ENCODE measurements around the gene TAF8. TPM values are rescaled to one million over a fixed set of nuclear protein-coding genes. Genes with fewer than 3 reads are reported as not detected.

Gene TAF8
- total and polyA plus RNA-seq, 8 donors: 3.8 to 24.6 (median 12.6) TPM

DNA sequence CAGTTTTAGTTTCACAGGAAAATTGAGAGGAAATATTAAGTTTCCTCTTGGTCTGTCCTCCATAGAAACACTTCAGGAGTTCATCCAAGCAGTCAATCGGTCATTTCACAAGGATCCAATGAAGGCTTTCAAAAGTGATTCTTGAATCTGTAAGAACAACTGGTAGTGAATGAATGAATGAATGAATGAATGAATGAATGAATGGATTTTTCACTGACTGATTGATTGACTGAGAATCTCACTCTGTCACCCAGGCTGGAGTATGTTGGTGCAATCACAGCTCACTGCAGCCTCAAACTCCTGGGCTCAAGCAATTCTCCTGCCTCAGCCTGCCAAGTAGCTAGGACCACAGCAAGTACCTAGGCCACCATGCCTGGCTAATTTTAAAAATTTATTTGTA is 39.4 kb upstream of the TAF8 start:
- H3K4me3 ChIP-seq: no peak overlapping the region
- TF ChIP-seq, protein P1, sequence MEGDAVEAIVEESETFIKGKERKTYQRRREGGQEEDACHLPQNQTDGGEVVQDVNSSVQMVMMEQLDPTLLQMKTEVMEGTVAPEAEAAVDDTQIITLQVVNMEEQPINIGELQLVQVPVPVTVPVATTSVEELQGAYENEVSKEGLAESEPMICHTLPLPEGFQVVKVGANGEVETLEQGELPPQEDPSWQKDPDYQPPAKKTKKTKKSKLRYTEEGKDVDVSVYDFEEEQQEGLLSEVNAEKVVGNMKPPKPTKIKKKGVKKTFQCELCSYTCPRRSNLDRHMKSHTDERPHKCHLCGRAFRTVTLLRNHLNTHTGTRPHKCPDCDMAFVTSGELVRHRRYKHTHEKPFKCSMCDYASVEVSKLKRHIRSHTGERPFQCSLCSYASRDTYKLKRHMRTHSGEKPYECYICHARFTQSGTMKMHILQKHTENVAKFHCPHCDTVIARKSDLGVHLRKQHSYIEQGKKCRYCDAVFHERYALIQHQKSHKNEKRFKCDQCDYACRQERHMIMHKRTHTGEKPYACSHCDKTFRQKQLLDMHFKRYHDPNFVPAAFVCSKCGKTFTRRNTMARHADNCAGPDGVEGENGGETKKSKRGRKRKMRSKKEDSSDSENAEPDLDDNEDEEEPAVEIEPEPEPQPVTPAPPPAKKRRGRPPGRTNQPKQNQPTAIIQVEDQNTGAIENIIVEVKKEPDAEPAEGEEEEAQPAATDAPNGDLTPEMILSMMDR (IDR thresholded peaks at IDR 0.05): no peak
- TF ChIP-seq EP300 (IDR thresholded peaks at IDR 0.05) (no peak), POLR2AphosphoS5 (IDR thresholded peaks at IDR 0.05) (no peak), POLR2A (IDR thresholded peaks at IDR 0.05) (no peak)
- H3K27me3 ChIP-seq: no peaks in the 10 kb centered on the region
- DNase-seq: no peak
- H3K4me1 ChIP-seq: peaks cover 6 to 37% (median 23%) of the 10 kb centered on the region in 4 donors
- intact Hi-C loops (cut with DNase I; ENCODE audit: low total_unique reads): no loop called here
- no peak overlapping the region for H3K27ac ChIP-seq
- peaks cover 0 to 19% (median 10%) of the 10 kb centered on the region in 4 donors for H3K36me3 ChIP-seq
- WGBS, 5 donors: 75 to 82% (median 80%) methylated on average over 1 of the region's 1 CpG
- no peaks in the 10 kb centered on the region for H3K9me3 ChIP-seq

DNA sequence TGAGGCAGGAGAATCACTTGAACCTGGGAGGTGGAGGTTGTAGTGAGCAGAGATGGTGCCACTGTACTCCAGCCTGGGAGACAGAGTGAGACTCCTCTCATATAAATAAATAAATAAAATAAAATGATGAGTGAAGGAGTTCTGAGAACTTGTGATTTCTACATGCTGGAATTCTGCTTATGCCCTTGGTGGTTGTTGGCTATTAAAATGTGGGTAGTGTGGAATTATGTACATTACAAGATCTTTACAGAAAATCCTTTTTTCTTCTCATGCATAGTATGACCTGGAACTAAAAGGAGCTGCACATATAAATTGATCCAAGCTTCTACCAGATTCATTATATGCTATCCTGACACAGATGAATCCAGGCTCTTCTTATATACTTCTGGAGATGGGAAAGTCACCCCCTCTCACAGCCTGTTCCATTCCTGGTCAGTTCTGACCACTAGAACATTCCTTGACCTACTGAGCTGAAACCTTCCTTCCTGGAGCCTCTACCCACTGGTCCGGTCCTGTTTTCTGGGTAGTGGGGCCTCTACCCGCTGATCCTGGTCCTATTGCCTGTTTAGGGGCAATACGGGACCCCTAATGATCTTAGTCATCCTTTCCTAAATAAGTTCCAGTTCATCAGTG is 37.7 kb upstream of the TAF8 start:
- H3K9me3 ChIP-seq: no peaks in the 10 kb centered on the region
- intact Hi-C loops (cut with DNase I; ENCODE audit: low total_unique reads): no loop called here
- no peak overlapping the region for H3K4me3 ChIP-seq
- H3K4me1 ChIP-seq: peaks cover 13 to 38% (median 22%) of the 10 kb centered on the region in 4 donors
- H3K27me3 ChIP-seq: no peaks in the 10 kb centered on the region
- DNase-seq: no peak
- TF ChIP-seq EP300 (IDR thresholded peaks at IDR 0.05) (no peak), POLR2AphosphoS5 (IDR thresholded peaks at IDR 0.05) (no peak), POLR2A (IDR thresholded peaks at IDR 0.05) (no peak)
- TF ChIP-seq, protein P1 (IDR thresholded peaks at IDR 0.05): no peak
- no peak overlapping the region for H3K27ac ChIP-seq
- 86 to 99% (median 96%) methylated on average over 3 of the region's 3 CpGs for WGBS, 5 donors
- H3K36me3 ChIP-seq: peaks cover 0 to 21% (median 14%) of the 10 kb centered on the region in 4 donors

DNA sequence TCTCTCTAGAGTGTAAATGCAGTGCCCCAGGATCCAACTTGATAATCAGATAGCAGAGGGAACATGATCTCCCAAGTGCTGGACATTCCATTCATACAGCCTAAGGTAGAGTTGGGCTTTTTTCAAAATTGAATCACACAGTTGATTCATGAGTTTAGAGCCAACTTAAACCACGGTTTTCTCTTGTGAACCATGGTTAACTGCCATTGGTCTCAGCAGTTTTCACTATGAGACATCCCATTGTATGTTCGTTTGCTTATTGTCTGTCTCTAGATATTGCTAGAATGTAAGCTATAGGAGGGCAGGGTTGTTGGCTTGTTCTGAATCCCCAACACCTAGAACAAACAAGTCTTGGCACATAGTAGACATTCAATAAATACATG is 37.2 kb upstream of the TAF8 start:
- peaks cover 13 to 34% (median 23%) of the 10 kb centered on the region in 4 donors for H3K4me1 ChIP-seq
- no peak overlapping the region for H3K4me3 ChIP-seq
- H3K27me3 ChIP-seq: no peaks in the 10 kb centered on the region
- intact Hi-C loops (cut with DNase I; ENCODE audit: low total_unique reads): no loop called here
- no peaks in the 10 kb centered on the region for H3K9me3 ChIP-seq
- no peak for DNase-seq
- no peak overlapping the region for H3K27ac ChIP-seq
- TF ChIP-seq EP300 (IDR thresholded peaks at IDR 0.05): no peak
- no peak for TF ChIP-seq POLR2AphosphoS5 (IDR thresholded peaks at IDR 0.05)
- TF ChIP-seq, protein P1 (IDR thresholded peaks at IDR 0.05): no peak
- no peak for TF ChIP-seq POLR2A (IDR thresholded peaks at IDR 0.05)
- peaks cover 0 to 22% (median 11%) of the 10 kb centered on the region in 4 donors for H3K36me3 ChIP-seq
- 70 to 82% (median 76%) methylated on average over 2 of the region's 2 CpGs for WGBS, 5 donors

DNA sequence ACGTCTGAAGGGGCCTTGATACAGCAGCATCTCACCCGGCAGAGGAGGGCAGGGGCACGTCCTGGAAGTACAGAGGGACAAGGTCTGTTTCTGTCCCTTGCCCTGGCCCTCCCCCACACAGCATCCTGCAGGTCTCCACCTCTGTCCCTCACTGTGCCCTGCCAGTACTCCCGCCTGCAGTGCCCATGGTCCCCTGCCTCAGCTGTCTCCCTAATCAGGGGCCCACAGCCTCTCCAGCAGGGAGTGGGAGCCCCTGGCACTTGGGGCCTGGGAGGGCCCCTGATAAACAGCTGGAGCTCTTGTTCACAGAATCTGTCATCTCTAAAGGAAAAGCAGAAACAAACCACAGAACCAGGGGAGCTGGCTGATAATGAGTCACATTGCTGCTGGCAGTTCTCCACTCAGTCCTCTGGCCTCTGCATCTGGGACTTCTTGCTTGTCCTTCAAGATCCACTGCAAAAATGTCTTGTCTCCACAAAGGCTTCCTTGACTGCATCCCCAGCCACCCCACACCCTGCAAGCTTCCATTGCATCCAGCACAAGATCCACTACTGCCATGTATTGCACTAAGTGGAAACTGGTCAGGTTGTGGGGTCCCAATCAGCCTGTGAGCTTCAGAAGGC is 33.2 kb upstream of the TAF8 start:
- 43 to 76% (median 73%) methylated on average over 4 of the region's 4 CpGs for WGBS, 5 donors
- peak in 1 of 2 donors; percentile 58 for DNase-seq
- H3K4me3 ChIP-seq: no peak overlapping the region

DNA sequence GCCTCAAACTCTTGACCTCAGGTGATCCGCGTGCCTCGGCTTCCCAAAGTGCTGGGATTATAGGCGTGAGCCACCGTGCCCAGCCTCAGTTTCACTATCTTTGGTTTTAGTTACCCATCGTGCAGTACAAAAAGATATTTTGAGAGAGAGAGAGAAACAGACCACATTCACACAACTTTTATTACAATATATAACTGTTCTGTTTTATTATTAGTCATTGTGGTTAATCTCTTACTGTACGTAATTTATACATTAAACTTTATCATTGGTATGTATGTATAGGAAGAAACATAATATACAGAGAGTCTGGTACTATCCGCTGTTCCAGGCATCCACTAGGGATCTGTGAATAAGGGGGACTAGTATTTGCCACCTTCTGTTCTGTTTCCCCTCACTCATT is 29.4 kb upstream of the TAF8 start:
- H3K27me3 ChIP-seq: no peaks in the 10 kb centered on the region
- 77 to 95% (median 91%) methylated on average over 8 of the region's 8 CpGs for WGBS, 5 donors
- peaks cover 11 to 49% (median 24%) of the 10 kb centered on the region in 4 donors for H3K4me1 ChIP-seq
- H3K27ac ChIP-seq: no peak overlapping the region
- intact Hi-C loops (cut with DNase I; ENCODE audit: low total_unique reads): no loop called here
- DNase-seq: no peak
- no peaks in the 10 kb centered on the region for H3K9me3 ChIP-seq
- H3K4me3 ChIP-seq: no peak overlapping the region
- no peak for TF ChIP-seq EP300 (IDR thresholded peaks at IDR 0.05)
- TF ChIP-seq POLR2A (IDR thresholded peaks at IDR 0.05): no peak
- TF ChIP-seq POLR2AphosphoS5 (IDR thresholded peaks at IDR 0.05): no peak
- TF ChIP-seq, protein P1 (IDR thresholded peaks at IDR 0.05): no peak
- peaks cover 0 to 17% (median 14%) of the 10 kb centered on the region in 4 donors for H3K36me3 ChIP-seq

More for the DNA sequence above, 33.2 kb upstream of the TAF8 start:
- Histone ChIP-seq H3K9me3 (no peaks in the 10 kb centered on the region), H3K27me3 (no peaks in the 10 kb centered on the region), H3K4me1 (peaks cover 7 to 25% (median 15%) of the 10 kb centered on the region in 4 donors), H3K27ac (no peak overlapping the region), H3K36me3 (peaks cover 0 to 16% (median 6%) of the 10 kb centered on the region in 4 donors)
- intact Hi-C loops (cut with DNase I; ENCODE audit: low total_unique reads): no loop called here
- TF ChIP-seq POLR2AphosphoS5 (IDR thresholded peaks at IDR 0.05) (no peak), EP300 (IDR thresholded peaks at IDR 0.05) (no peak)

Measured in stomach (tissue), 9 donors.